K562 (cell line): ENCODE results near the gene ZFP14. TPM values are rescaled to one million over a fixed set of nuclear protein-coding genes. Genes with fewer than 3 reads are reported as not detected.

ENCODE experiments used
- BRF1 ChIP-seq: IDR thresholded peaks from 3 replicates; pipeline ENCODE4 v1.6.1; 2011; ENCODE audit warnings: borderline replicate concordance, mild to moderate bottlenecking; ENCODE audit not compliant: insufficient read length; ENCODE audit errors: extremely low read depth
- CBFA2T3 ChIP-seq: fragments of 450-650 bp; IDR thresholded peaks from 2 replicates; pipeline ENCODE4 v1.6.1; 2017
- CREM ChIP-seq: IDR thresholded peaks from 2 replicates; pipeline ENCODE4 v1.6.1; 2014; ENCODE audit warnings: antibody characterized with exemption, low read depth
- CTBP1 ChIP-seq: fragments of 450-650 bp; IDR thresholded peaks from 2 replicates; pipeline ENCODE4 v1.6.1; 2016; ENCODE audit warnings: borderline replicate concordance
- ELF1 ChIP-seq: fragments of 200-800 bp; sonication (Bioruptor generic); IDR thresholded peaks from 2 replicates; pipeline ENCODE4 v1.6.1; 2016; ENCODE audit warnings: missing genetic modification characterization, missing compliant biosample characterization
- ELF2 ChIP-seq: fragments of 250-450 bp; sonication (Bioruptor Pico); IDR thresholded peaks from 2 replicates; pipeline ENCODE4 v1.5.0; 2021; ENCODE audit warnings: mild to moderate bottlenecking
- ETV1 ChIP-seq: fragments of 450-650 bp; conservative IDR thresholded peaks from 2 replicates; pipeline ENCODE4 v1.6.1; 2016; ENCODE audit warnings: missing genetic modification characterization, control low read depth, low read depth, missing compliant biosample characterization
- FOXM1 ChIP-seq, 2 experiments: fragments of 450-650 bp in 1 of 2; sonication (generic) in 1 of 2; formaldehyde crosslinking in 1 of 2; IDR thresholded peaks; 2 replicates each; pipeline versions ENCODE4 v1.6.1 to v1.9.0; 2017 to 2022; ENCODE audit warnings: low read depth in 2 of 2, mild to moderate bottlenecking in 2 of 2, missing genetic modification reagents in 1 of 2, moderate library complexity in 1 of 2
- GABPA ChIP-seq: fragments of 200-800 bp; sonication (Bioruptor generic); conservative IDR thresholded peaks from 2 replicates; pipeline ENCODE4 v1.6.1; 2016; ENCODE audit warnings: low read depth, missing genetic modification characterization, missing compliant biosample characterization
- HCFC1 ChIP-seq: IDR thresholded peaks from 2 replicates; pipeline ENCODE4 v1.6.1; 2012; ENCODE audit warnings: low read depth, low read length, improper control_type of control experiment
- NONO ChIP-seq, 2 experiments: fragments of 200-400 bp in 1 of 2; fragments of 450-650 bp in 1 of 2; formaldehyde crosslinking in 1 of 2; IDR thresholded peaks; 2 replicates each; pipeline ENCODE4 v1.6.1; 2017; ENCODE audit warnings: low read depth in 2 of 2, mild to moderate bottlenecking in 2 of 2, moderate library complexity in 2 of 2, low read length in 1 of 2
- POLR2A ChIP-seq: fragments of 450-650 bp; conservative IDR thresholded peaks from 2 replicates; pipeline ENCODE4 v1.6.1; 2016
- RUNX1 ChIP-seq: sonication (generic); IDR thresholded peaks from 2 replicates; pipeline ENCODE4 v1.6.1; 2016; ENCODE audit warnings: antibody characterized with exemption, low read depth
- SAFB ChIP-seq: fragments of 200-400 bp; formaldehyde crosslinking; IDR thresholded peaks from 2 replicates; pipeline ENCODE4 v1.6.1; 2017; ENCODE audit warnings: low read depth, low read length, borderline replicate concordance
- SETDB1 ChIP-seq: IDR thresholded peaks from one replicate; pipeline ENCODE4 v1.6.1; 2012; ENCODE audit warnings: low read length, control low read depth, inconsistent platforms
- SMAD3 ChIP-seq: fragments of 450-650 bp; formaldehyde crosslinking; conservative IDR thresholded peaks from 2 replicates; pipeline ENCODE4 v1.4.0; 2020; ENCODE audit warnings: mild to moderate bottlenecking
- ZBTB17 ChIP-seq: fragments of 450-650 bp; formaldehyde crosslinking; IDR thresholded peaks from 2 replicates; pipeline ENCODE4 v1.4.0; 2020; ENCODE audit warnings: mild to moderate bottlenecking
- polyA plus RNA-seq, 8 experiments: library from polyadenylated mRNA; depleted of rRNA in 4 of 8; stranded (reverse) in 5 of 8; unstranded in 3 of 8; fragments of >200 nt; fragmentation: Nextera tagmentation in 2 of 8; fragmentation: Illumina TruSeq in 1 of 8; extraction: Ambion mirVana in 2 of 8; extraction: Trizol in 1 of 8; gene quantifications; 2 replicates each; pipeline versions ENCODE4 v1.2.1 to v1.2.3, GENCODE V29; 2011 to 2014; ENCODE audit warnings: inconsistent platforms in 1 of 8, missing spikeins in 1 of 8
- total RNA-seq, 7 experiments: library from RNA; depleted of rRNA in 6 of 7; stranded (reverse); fragments of >200 nt in 6 of 7; fragmentation: Illumina TruSeq in 2 of 7; extraction: Trizol in 2 of 7; gene quantifications; 2 replicates each; pipeline versions ENCODE4 v1.2.1 to v1.2.3, GENCODE V29; 2011 to 2021; ENCODE audit warnings: low replicate concordance in 1 of 7
- TF ChIP-seq, protein P1 (sequence below): fragments of 450-650 bp; IDR thresholded peaks from 2 replicates; pipeline ENCODE4 v1.6.1; 2016; ENCODE audit warnings: antibody characterized with exemption
- TF ChIP-seq, protein P2 (sequence below), 2 experiments: IDR thresholded peaks; 2 replicates each; pipeline ENCODE4 v1.6.1; 2012; ENCODE audit warnings: improper control_type of control experiment in 2 of 2, low read depth in 2 of 2, low read length in 2 of 2, borderline replicate concordance in 1 of 2
- TF ChIP-seq, protein P3 (sequence below), 3 experiments: fragments of 200-800 bp in 1 of 3; fragments of 250-450 bp in 1 of 3; fragments of 450-650 bp in 1 of 3; sonication (Bioruptor Pico) in 1 of 3; sonication (Bioruptor generic) in 1 of 3; formaldehyde crosslinking in 1 of 3; IDR thresholded peaks; 2 replicates each; pipeline versions ENCODE4 v1.6.1 to v1.8.0; 2016 to 2022; ENCODE audit warnings: mild to moderate bottlenecking in 2 of 3, missing genetic modification characterization in 2 of 3, missing compliant biosample characterization in 1 of 3, moderate library complexity in 1 of 3

Gene ZFP14
- total and polyA plus RNA-seq, 9 of the 15 experiments (the other 6 are each of a cell fraction or from before 2014, with no cell fraction given), result 0.80 to 1.9 (median 1.4) TPM

DNA sequence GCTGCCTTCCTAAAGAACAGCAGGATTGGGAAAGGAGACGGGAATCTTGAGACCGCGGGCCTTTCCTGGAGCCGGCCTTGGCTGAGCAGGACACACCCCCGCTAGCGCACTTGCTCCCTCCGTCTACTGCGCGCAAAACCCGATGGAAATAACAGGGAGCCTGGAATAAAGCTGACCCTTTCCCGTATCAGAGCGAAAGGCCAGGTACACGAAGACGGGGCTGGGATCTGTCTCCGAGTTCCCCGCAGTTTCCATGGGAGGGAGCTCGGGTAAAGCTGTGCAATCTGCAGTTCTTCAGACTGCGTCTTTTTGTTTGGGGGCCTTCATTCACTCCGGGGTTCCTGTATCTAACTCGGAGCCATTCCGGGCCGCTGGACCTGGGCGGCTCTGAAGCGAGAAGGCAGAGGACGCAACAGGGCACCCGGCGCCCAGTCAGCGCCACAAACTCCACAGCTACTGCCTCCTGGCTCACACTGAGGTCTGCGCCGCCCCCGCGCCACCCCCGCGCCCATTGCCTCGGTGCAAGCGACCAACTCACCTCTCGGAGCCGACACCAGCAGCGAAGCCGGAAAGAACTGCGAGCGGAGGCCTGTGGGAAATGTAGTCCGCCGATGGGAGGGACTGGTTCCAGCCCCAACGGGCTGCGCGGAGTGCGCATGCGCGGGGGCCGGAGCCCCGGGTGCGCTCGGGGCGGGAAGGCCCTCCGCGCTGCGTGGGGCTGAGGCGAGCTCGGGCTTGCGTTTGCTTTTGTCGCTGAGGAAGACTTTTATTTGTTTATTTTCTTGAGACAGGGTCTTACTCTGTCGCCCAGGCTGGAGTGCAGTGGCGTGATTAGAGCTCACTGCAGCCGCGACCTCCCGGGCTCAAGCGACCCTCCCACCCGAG, at the start of gene ZFP14 (continued):
- TF ChIP-seq, protein P1, sequence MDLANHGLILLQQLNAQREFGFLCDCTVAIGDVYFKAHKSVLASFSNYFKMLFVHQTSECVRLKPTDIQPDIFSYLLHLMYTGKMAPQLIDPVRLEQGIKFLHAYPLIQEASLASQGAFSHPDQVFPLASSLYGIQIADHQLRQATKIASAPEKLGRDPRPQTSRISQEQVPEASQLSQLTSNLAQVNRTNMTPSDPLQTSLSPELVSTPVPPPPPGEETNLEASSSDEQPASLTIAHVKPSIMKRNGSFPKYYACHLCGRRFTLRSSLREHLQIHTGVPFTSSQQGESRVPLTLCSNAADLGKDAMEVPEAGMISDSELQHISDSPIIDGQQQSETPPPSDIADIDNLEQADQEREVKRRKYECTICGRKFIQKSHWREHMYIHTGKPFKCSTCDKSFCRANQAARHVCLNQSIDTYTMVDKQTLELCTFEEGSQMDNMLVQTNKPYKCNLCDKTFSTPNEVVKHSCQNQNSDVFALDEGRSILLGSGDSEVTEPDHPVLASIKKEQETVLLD, result peak; percentile 93
- peak; percentile 88 for TF ChIP-seq ELF1 (tag)
- TF ChIP-seq CBFA2T3, result no peak
- TF ChIP-seq, protein P2, sequence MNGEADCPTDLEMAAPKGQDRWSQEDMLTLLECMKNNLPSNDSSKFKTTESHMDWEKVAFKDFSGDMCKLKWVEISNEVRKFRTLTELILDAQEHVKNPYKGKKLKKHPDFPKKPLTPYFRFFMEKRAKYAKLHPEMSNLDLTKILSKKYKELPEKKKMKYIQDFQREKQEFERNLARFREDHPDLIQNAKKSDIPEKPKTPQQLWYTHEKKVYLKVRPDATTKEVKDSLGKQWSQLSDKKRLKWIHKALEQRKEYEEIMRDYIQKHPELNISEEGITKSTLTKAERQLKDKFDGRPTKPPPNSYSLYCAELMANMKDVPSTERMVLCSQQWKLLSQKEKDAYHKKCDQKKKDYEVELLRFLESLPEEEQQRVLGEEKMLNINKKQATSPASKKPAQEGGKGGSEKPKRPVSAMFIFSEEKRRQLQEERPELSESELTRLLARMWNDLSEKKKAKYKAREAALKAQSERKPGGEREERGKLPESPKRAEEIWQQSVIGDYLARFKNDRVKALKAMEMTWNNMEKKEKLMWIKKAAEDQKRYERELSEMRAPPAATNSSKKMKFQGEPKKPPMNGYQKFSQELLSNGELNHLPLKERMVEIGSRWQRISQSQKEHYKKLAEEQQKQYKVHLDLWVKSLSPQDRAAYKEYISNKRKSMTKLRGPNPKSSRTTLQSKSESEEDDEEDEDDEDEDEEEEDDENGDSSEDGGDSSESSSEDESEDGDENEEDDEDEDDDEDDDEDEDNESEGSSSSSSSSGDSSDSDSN (IDR thresholded peaks at IDR 0.05; ENCODE audit: borderline replicate concordance in 1 of 2, low read depth in 2 of 2, low read length in 2 of 2), result 0 out of 4 replicates have a peak, but pooled peaks of 1 of the 2 experiments have one; percentile 24
- TF ChIP-seq, protein P3, sequence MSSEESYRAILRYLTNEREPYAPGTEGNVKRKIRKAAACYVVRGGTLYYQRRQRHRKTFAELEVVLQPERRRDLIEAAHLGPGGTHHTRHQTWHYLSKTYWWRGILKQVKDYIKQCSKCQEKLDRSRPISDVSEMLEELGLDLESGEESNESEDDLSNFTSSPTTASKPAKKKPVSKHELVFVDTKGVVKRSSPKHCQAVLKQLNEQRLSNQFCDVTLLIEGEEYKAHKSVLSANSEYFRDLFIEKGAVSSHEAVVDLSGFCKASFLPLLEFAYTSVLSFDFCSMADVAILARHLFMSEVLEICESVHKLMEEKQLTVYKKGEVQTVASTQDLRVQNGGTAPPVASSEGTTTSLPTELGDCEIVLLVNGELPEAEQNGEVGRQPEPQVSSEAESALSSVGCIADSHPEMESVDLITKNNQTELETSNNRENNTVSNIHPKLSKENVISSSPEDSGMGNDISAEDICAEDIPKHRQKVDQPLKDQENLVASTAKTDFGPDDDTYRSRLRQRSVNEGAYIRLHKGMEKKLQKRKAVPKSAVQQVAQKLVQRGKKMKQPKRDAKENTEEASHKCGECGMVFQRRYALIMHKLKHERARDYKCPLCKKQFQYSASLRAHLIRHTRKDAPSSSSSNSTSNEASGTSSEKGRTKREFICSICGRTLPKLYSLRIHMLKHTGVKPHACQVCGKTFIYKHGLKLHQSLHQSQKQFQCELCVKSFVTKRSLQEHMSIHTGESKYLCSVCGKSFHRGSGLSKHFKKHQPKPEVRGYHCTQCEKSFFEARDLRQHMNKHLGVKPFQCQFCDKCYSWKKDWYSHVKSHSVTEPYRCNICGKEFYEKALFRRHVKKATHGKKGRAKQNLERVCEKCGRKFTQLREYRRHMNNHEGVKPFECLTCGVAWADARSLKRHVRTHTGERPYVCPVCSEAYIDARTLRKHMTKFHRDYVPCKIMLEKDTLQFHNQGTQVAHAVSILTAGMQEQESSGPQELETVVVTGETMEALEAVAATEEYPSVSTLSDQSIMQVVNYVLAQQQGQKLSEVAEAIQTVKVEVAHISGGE (CRISPR knock-in tag; IDR thresholded peaks at IDR 0.05), result peak in 1 of 3 experiments; percentile 59; a peak in 1 of 6 replicates
- no peak for TF ChIP-seq BRF1
- TF ChIP-seq ELF2 (CRISPR knock-in tag), result peak; percentile 73
- TF ChIP-seq CREM, result peak; percentile 83
- peak; percentile 93 for TF ChIP-seq HCFC1
- peak; percentile 69 for TF ChIP-seq ETV1
- TF ChIP-seq FOXM1 (IDR thresholded peaks at IDR 0.05; ENCODE audit: low read depth), result peak; percentile 59
- TF ChIP-seq FOXM1 (CRISPR knock-in tag; IDR thresholded peaks at IDR 0.05; ENCODE audit: low read depth), result no peak
- TF ChIP-seq GABPA (tag), result peak; percentile 86
- TF ChIP-seq POLR2A, result 0 out of 2 replicates have a peak, but pooled peaks have one; percentile 25
- TF ChIP-seq RUNX1, result no peak
- no peak for TF ChIP-seq SETDB1
- peak in 1 of 2 experiments; percentile 98; a peak in 2 of 4 replicates for TF ChIP-seq NONO (IDR thresholded peaks at IDR 0.05; ENCODE audit: low read depth in 2 of 2, low read length in 1 of 2)
- TF ChIP-seq SAFB, result no peak
- TF ChIP-seq ZBTB17 (CRISPR knock-in tag), result peak; percentile 26; the same call in 1 of the 2 replicates
- TF ChIP-seq SMAD3, result 0 out of 2 replicates have a peak, but pooled peaks have one; percentile 6
- peak; percentile 58; the same call in 1 of the 2 replicates for TF ChIP-seq CTBP1
